CD4-positive, CD25-positive, alpha-beta regulatory T cell (primary cell): ENCODE data around the gene EVL. TPM values are rescaled to one million over a fixed set of nuclear protein-coding genes. Genes with fewer than 3 reads are reported as not detected.

Experiments used
- ATAC-seq, 2 donors: fragments of 150-1000 bp; cut with Tn5 transposase; one replicate each; pipeline ENCODE4 v1.10.0; 2021; ENCODE audit warnings: low read depth in 2 of 2, moderate number of reproducible peaks in 2 of 2, moderate library complexity in 1 of 2
- DNase-seq, 3 donors: peaks; one replicate each; pipeline versions ENCODE4 v3.0.0 to v3.0.0-alpha.2; 2012 to 2022; ENCODE audit warnings: mixed read lengths in 1 of 3
- H3K27ac ChIP-seq: one replicate; pipeline ENCODE4 v1.7.0; 2013; ENCODE audit warnings: mild to moderate bottlenecking, low read length; ENCODE audit not compliant: insufficient read depth, poor library complexity, severe bottlenecking
- H3K27me3 ChIP-seq: one replicate; pipeline ENCODE4 v1.7.0; 2013; ENCODE audit warnings: low read length; ENCODE audit not compliant: control insufficient read depth, insufficient read depth
- H3K36me3 ChIP-seq: one replicate; pipeline ENCODE4 v1.7.0; 2013; ENCODE audit warnings: mild to moderate bottlenecking, low read length, moderate library complexity; ENCODE audit not compliant: control insufficient read depth, insufficient read depth
- H3K4me1 ChIP-seq: 2 replicates; pipeline ENCODE4 v1.7.0; 2013; ENCODE audit warnings: mild to moderate bottlenecking, low read length; ENCODE audit not compliant: insufficient read depth, control insufficient read depth, poor library complexity, severe bottlenecking
- H3K4me3 ChIP-seq: one replicate; pipeline ENCODE4 v1.7.0; 2013; ENCODE audit warnings: low read depth, mild to moderate bottlenecking, low read length, moderate library complexity
- H3K9me3 ChIP-seq, 2 experiments: 1 replicate in 1 of 2; 2 replicates in 1 of 2; pipeline ENCODE4 v1.7.0; 2013; ENCODE audit warnings: low read length in 2 of 2, mild to moderate bottlenecking in 1 of 2, moderate library complexity in 1 of 2; ENCODE audit not compliant: control insufficient read depth in 2 of 2
- H3K27ac Mint-ChIP-seq, 3 donors: one replicate each; pipeline ENCODE4 v1.8.0; 2020 to 2022; ENCODE audit warnings: mild to moderate bottlenecking in 3 of 3, mixed read lengths in 3 of 3, moderate library complexity in 2 of 3
- H3K27me3 Mint-ChIP-seq: one replicate; pipeline ENCODE4 v1.8.0; 2022; ENCODE audit warnings: mild to moderate bottlenecking, mixed read lengths
- H3K36me3 Mint-ChIP-seq: one replicate; pipeline ENCODE4 v1.8.0; 2020; ENCODE audit warnings: mixed read lengths
- H3K4me1 Mint-ChIP-seq, 4 donors: one replicate each; pipeline ENCODE4 v1.8.0; 2020 to 2022; ENCODE audit warnings: mixed read lengths in 4 of 4, mild to moderate bottlenecking in 1 of 4
- H3K4me3 Mint-ChIP-seq, 4 donors: one replicate each; pipeline ENCODE4 v1.8.0; 2020 to 2022; ENCODE audit warnings: mild to moderate bottlenecking in 4 of 4, mixed read lengths in 4 of 4, moderate library complexity in 3 of 4
- H3K9me3 Mint-ChIP-seq, 7 donors: one replicate each; pipeline ENCODE4 v1.8.0; 2020 to 2022; ENCODE audit warnings: mixed read lengths in 7 of 7, mild to moderate bottlenecking in 3 of 7, moderate library complexity in 2 of 7
- polyA plus RNA-seq, 4 donors: library from polyadenylated mRNA; unstranded; fragments of 300-500 nt; fragmentation: Illumina TruSeq; gene quantifications; one replicate each; pipeline ENCODE4 v1.2.3, GENCODE V29; 2021
- total RNA-seq: library from RNA; stranded (reverse); gene quantifications from one replicate; pipeline ENCODE4 v1.2.3, GENCODE V29; 2022

Gene EVL
- total and polyA plus RNA-seq, 5 donors from 2014 or later, result 118 to 1,219 (median 140) TPM

DNA sequence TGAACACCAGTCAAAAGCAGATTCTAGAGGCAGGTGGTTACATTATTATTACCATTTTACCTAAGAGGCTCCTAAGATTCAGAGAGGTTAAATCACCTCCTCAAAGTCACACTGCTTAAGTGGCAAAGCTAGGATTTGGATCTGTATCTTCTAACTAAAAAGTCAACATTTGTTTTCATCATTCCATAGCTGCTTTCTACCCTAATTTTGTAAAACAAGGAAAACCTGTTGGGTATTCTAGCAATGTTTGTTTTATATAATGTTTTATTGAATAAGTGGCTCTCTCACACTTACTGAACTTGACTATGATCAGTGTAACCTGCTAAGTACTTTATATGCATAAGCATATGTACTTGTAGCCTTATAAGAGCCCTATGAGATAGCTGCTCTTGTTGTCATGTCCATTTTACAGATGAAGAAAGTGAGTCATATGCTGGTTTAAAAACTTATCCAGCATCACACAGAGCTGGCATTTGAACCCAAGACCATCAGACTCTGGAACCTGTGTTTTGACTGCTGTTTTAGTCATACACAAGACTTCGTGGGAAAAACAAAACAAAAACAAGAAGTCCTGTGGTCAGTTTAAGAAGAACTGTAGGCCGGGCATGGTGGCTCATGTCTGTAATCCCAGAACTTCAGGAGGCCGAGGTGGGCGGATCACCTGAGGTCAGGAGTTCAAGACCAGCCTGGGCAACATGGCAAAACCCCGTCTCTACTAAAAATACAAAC, 31.7 kb upstream of the EVL start:
- no peaks in the 10 kb centered on the region for H3K9me3 ChIP-seq
- no peaks in the 10 kb centered on the region for H3K27me3 Mint-ChIP-seq
- peaks cover 0 to 5% (median 1%) of the 10 kb centered on the region in 4 donors for H3K4me1 Mint-ChIP-seq
- H3K4me1 ChIP-seq, result no peaks in the 10 kb centered on the region
- H3K4me3 Mint-ChIP-seq, result no peak overlapping the region
- H3K36me3 ChIP-seq, result no peaks in the 10 kb centered on the region
- no peak overlapping the region for H3K4me3 ChIP-seq
- H3K27ac Mint-ChIP-seq, result no peak overlapping the region
- DNase-seq (no peak), ATAC-seq (no peak)
- H3K27me3 ChIP-seq, result no peaks in the 10 kb centered on the region
- H3K9me3 Mint-ChIP-seq, result no peaks in the 10 kb centered on the region
- no peaks in the 10 kb centered on the region for H3K36me3 Mint-ChIP-seq
- H3K27ac ChIP-seq, result no peak overlapping the region

GRCh38 chr14:100034468-100034867, 30.8 kb upstream of the EVL start:
- Mint-ChIP-seq H3K27ac (no peak overlapping the region), H3K27me3 (no peaks in the 10 kb centered on the region), H3K9me3 (no peaks in the 10 kb centered on the region), H3K4me1 (peaks cover 0 to 5% (median 1%) of the 10 kb centered on the region in 4 donors), H3K36me3 (no peaks in the 10 kb centered on the region), H3K4me3 (no peak overlapping the region)
- Histone ChIP-seq H3K36me3 (no peaks in the 10 kb centered on the region), H3K4me1 (no peaks in the 10 kb centered on the region), H3K9me3 (no peaks in the 10 kb centered on the region), H3K27ac (no peak overlapping the region), H3K27me3 (no peaks in the 10 kb centered on the region), H3K4me3 (no peak overlapping the region)
- DNase-seq, result no peak
- ATAC-seq, result no peak

DNA sequence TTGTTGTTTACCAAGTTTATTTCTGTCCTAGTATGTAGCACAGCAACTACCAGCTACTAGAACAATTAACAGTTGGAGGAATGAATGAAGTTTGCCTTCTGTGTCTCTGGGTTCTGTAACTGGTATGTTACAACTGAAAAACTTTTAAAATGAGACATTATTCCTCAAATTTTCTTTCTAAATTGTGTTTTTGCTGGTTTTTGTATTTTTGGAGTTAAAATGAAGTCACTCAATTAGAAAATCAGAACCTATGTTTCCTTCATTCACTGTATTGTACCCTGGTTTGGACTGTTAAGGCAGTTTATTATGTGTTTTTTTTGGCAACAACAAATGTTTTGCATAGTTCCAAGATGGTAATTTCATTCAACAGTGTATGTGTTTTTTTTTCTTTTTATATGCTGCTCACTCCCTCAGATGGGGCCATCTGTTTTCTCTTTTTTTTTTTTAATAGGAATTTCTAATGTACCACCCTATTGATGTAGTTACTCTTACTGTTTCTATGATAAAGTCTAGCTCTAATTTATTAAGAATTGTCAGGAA, 30.2 kb upstream of the EVL start:
- Mint-ChIP-seq H3K4me3 (no peak overlapping the region), H3K36me3 (no peaks in the 10 kb centered on the region), H3K27ac (no peak overlapping the region), H3K4me1 (peaks cover 0 to 5% (median 1%) of the 10 kb centered on the region in 4 donors), H3K27me3 (no peaks in the 10 kb centered on the region), H3K9me3 (no peaks in the 10 kb centered on the region)
- DNase-seq (no peak), ATAC-seq (no peak)
- no peaks in the 10 kb centered on the region for H3K27me3 ChIP-seq
- H3K36me3 ChIP-seq, result no peaks in the 10 kb centered on the region
- H3K9me3 ChIP-seq, result no peaks in the 10 kb centered on the region
- H3K4me1 ChIP-seq, result no peaks in the 10 kb centered on the region
- no peak overlapping the region for H3K4me3 ChIP-seq
- no peak overlapping the region for H3K27ac ChIP-seq

DNA sequence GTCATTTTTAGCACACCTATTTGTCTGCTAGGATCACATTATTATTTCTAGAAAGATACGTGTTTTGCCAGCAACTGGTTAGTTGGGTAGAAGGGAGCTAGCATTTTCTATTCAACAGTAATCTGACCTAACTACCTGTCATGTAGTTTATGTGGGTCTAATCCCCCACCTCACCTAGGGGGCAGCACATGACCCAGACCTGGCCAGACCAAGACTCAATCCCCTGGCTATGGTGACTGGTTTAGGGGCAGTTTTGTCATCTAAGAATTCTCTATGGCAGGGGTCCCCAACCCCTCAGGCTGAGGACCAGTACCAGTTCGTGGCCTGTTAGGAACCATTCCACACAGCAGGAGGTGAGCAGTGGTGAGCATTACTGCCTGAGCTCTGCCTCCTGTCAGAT, 29.5 kb upstream of the EVL start:
- DNase-seq (no peak), ATAC-seq (no peak)
- no peaks in the 10 kb centered on the region for H3K9me3 Mint-ChIP-seq
- H3K36me3 Mint-ChIP-seq, result no peaks in the 10 kb centered on the region
- Histone ChIP-seq H3K27me3 (no peaks in the 10 kb centered on the region), H3K27ac (no peak overlapping the region), H3K9me3 (no peaks in the 10 kb centered on the region), H3K4me1 (no peaks in the 10 kb centered on the region), H3K36me3 (no peaks in the 10 kb centered on the region), H3K4me3 (no peak overlapping the region)
- H3K27me3 Mint-ChIP-seq, result no peaks in the 10 kb centered on the region
- H3K27ac Mint-ChIP-seq, result no peak overlapping the region
- no peak overlapping the region for H3K4me3 Mint-ChIP-seq
- peaks cover 0 to 5% (median 1%) of the 10 kb centered on the region in 4 donors for H3K4me1 Mint-ChIP-seq

- Mint-ChIP-seq H3K27me3 (no peaks in the 10 kb centered on the region), H3K4me3 (no peak overlapping the region), H3K36me3 (no peaks in the 10 kb centered on the region), H3K4me1 (peaks cover 0 to 5% (median 1%) of the 10 kb centered on the region in 4 donors), H3K9me3 (no peaks in the 10 kb centered on the region), H3K27ac (peak overlapping the region in 2 of 3 donors; percentile 20 to 54)
- Histone ChIP-seq H3K4me1 (no peaks in the 10 kb centered on the region), H3K27me3 (no peaks in the 10 kb centered on the region), H3K36me3 (no peaks in the 10 kb centered on the region), H3K27ac (no peak overlapping the region), H3K9me3 (no peaks in the 10 kb centered on the region), H3K4me3 (no peak overlapping the region)
- DNase-seq (no peak), ATAC-seq (no peak)
Measured at GRCh38 chr14:100037353-100037752, 27.9 kb upstream of the EVL start.

- no peaks in the 10 kb centered on the region for H3K36me3 Mint-ChIP-seq
- H3K4me3 Mint-ChIP-seq, result no peak overlapping the region
- no peaks in the 10 kb centered on the region for H3K27me3 ChIP-seq
- no peaks in the 10 kb centered on the region for H3K9me3 ChIP-seq
- H3K4me1 Mint-ChIP-seq, result peaks cover 0 to 5% (median 1%) of the 10 kb centered on the region in 4 donors
- peak overlapping the region in 1 of 3 donors; percentile 20 for H3K27ac Mint-ChIP-seq
- no peaks in the 10 kb centered on the region for H3K4me1 ChIP-seq
- no peaks in the 10 kb centered on the region for H3K27me3 Mint-ChIP-seq
- H3K36me3 ChIP-seq, result no peaks in the 10 kb centered on the region
- ATAC-seq (no peak), DNase-seq (no peak)
- no peak overlapping the region for H3K27ac ChIP-seq
- no peak overlapping the region for H3K4me3 ChIP-seq
- H3K9me3 Mint-ChIP-seq, result no peaks in the 10 kb centered on the region
Measured at GRCh38 chr14:100038065-100038464, 27.2 kb upstream of the EVL start.

DNA sequence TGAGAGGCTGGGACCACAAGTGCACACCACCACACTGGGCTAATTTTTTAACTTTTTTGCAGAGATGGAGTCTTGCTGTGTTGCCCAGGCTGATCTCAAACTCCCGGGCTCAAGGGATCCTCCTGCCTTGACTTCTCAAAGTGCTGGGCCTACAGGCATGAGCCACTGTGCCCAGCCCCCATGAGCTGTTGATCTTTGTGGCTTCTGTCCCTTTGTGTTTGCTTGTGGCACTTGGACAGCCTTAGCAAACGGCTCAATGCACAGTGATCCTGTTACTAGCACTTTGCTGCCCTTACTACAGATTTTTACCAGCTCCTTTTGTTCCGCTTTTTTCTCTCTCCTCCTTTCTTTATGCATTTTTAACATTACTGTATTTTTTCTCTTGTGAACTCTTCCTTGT, 25.3 kb upstream of the EVL start:
- Mint-ChIP-seq H3K9me3 (no peaks in the 10 kb centered on the region), H3K27ac (no peak overlapping the region), H3K4me3 (no peak overlapping the region), H3K27me3 (no peaks in the 10 kb centered on the region), H3K4me1 (peaks cover 0 to 5% (median 1%) of the 10 kb centered on the region in 4 donors), H3K36me3 (no peaks in the 10 kb centered on the region)
- H3K27ac ChIP-seq, result no peak overlapping the region
- no peaks in the 10 kb centered on the region for H3K36me3 ChIP-seq
- H3K9me3 ChIP-seq, result no peaks in the 10 kb centered on the region
- no peaks in the 10 kb centered on the region for H3K4me1 ChIP-seq
- H3K4me3 ChIP-seq, result no peak overlapping the region
- H3K27me3 ChIP-seq, result no peaks in the 10 kb centered on the region
- no peak for ATAC-seq
- DNase-seq, result no peak

- peaks cover 0 to 3% (median under 1%) of the 10 kb centered on the region in 4 donors for H3K4me1 Mint-ChIP-seq
- H3K27me3 ChIP-seq, result no peaks in the 10 kb centered on the region
- H3K9me3 Mint-ChIP-seq, result no peaks in the 10 kb centered on the region
- H3K27ac Mint-ChIP-seq, result no peak overlapping the region
- H3K9me3 ChIP-seq, result no peaks in the 10 kb centered on the region
- no peaks in the 10 kb centered on the region for H3K36me3 ChIP-seq
- H3K27ac ChIP-seq, result no peak overlapping the region
- ATAC-seq (no peak), DNase-seq (no peak)
- no peak overlapping the region for H3K4me3 ChIP-seq
- no peak overlapping the region for H3K4me3 Mint-ChIP-seq
- no peaks in the 10 kb centered on the region for H3K36me3 Mint-ChIP-seq
- no peaks in the 10 kb centered on the region for H3K4me1 ChIP-seq
- H3K27me3 Mint-ChIP-seq, result no peaks in the 10 kb centered on the region
Measured at GRCh38 chr14:100041271-100041670, 24.0 kb upstream of the EVL start.
